GM18505 (cell line): ENCODE data around the gene ACOT12.

ENCODE experiments used
- ATAC-seq: cut with Tn5 transposase; IDR thresholded peaks from one replicate; pipeline ENCODE4 v1.9.1; 2021; ENCODE audit not compliant: unreplicated experiment
- POLR2A ChIP-seq: IDR thresholded peaks from 4 replicates; pipeline ENCODE4 v1.6.1; 2011; ENCODE audit warnings: borderline replicate concordance; ENCODE audit not compliant: insufficient read depth, insufficient read length; ENCODE audit errors: extremely low read depth

The ACOT12 gene

DNA sequence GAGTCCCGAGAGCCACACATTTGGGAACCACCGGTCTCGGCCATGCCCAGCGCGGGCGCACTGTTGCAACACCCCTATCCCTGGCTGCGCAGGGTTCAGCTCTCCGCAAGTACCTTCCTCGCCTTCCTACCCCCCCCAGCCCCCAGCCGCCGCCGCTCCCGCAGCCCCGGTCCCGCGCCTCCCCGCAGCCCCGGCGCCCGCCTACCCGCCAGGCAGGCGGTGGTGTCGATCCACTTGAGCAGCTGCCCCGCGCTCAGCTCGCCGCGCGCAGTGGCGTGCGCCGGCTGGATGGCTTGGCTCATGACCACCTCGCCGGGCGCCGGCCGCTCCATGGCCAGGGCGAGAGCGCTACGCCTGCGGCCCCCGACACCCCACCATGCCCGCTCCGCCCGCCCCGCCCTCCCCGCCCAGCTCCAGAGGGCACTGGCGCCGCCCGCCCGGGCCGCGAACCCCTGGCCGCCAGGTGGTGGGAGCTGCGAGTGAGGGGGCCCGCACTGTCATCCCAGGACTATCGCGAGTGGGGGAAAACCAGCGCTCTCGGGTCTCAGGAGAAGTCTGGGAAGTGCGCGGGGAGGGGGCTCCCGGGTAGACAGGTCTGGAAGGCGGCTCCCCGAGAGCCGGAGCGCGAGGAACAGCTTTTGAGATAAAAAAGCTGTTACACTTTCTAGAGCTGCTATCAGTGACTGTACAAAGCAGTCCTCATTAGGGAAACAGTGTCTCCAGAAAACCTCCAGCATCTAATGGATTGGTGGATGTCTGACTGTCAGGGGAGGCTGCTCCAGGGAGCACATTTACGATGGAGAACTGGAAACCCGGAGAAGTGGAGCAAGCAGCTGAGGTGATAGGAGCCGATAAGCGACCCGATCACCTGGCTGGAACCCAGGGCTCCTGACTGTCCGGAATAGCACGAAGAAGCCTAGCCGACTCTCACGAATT lies at the start of gene ACOT12:
ACOT12 (minus strand) TSS at position 352 of the 936 bp plus-strand sequence; CDS start at position 332, 20 bp downstream.
- ATAC-seq: no peak

DNA sequence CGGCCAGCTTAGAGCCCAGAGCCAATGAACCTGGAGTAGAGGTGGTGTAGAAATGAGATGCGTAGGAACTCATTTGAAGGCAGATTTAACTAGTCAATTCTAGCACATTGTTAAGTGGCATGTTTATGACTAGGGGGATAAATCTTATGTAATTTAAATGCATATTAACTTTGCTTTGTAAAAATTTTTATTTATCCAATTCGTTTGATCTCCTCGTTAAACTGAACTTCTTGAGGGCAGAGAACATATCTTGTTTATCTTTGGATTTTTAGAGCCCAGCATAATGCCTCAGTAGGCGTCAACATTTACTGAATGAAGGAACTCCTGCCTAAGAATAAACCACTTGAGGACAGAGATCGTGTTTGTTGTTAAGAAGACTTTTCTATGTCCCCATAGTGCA lies 41.1 kb upstream of the ACOT12 start:
- no peak for TF ChIP-seq POLR2A
- ATAC-seq: no peak

More for the DNA sequence above, at the start of gene ACOT12:
- no peak for TF ChIP-seq POLR2A

DNA sequence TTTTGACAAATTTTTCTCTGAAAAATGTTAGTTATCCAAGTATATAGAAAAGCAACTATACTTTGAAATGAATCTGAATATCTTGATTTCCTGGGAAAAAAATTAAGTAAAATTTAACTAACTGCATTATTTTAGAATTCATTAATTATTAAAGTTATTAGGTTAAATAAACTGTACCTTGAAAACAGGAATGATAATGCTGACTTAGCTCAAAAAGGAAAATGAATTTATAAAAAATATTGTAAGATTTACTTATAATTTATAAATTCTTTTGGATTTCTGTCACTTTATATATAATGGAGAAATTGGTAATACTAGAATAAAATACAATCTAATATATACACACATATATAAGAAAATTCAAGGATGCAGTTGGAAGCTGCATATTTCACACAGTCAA lies 36.1 kb upstream of the ACOT12 start:
- no peak for TF ChIP-seq POLR2A
- ATAC-seq: no peak

- no peak for ATAC-seq
- TF ChIP-seq POLR2A: no peak
These were observed 35.4 kb upstream of the ACOT12 start for GRCh38 chr5:81429363-81429762.

DNA sequence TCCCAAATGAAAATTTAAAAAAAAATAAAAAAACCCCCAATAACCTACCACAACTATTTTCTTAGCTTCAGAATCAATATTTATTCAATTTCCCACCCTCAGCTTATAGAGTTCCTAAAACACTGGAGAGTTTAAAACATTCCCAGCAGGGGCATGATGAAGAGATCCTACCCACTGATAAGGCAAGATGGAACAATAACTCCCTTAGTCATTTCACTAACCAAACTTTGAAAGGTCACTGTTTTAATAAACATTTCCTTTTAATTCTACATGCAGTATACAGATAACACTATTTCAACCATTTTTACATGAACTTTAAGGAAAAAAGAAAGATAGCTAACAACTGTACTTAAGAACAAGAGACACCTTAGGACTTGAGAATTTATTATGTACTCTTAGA lies 34.9 kb upstream of the ACOT12 start:
- ATAC-seq: no peak
- no peak for TF ChIP-seq POLR2A

- no peak for ATAC-seq
- TF ChIP-seq POLR2A: no peak
These were observed 34.5 kb upstream of the ACOT12 start for GRCh38 chr5:81428446-81428845.

DNA sequence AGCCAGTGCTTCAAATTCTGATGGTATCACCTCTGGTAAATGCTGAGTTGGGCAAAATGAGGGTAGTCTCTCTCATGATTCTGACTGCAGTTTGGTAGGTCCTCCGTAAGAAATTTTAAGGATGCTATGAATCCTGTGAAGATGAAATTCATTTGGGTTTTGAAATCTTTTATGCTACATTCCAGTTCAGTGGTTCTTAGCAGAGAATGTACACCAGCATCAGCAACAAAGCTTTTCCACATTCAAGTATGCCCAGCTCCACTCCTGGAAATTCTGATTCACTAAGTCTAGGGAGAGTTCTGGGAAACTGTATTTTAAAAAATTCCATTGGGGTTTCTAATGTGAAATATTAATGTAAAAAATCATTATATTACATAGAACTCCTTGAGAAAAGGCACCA lies 33.6 kb upstream of the ACOT12 start:
- no peak for ATAC-seq
- no peak for TF ChIP-seq POLR2A

DNA sequence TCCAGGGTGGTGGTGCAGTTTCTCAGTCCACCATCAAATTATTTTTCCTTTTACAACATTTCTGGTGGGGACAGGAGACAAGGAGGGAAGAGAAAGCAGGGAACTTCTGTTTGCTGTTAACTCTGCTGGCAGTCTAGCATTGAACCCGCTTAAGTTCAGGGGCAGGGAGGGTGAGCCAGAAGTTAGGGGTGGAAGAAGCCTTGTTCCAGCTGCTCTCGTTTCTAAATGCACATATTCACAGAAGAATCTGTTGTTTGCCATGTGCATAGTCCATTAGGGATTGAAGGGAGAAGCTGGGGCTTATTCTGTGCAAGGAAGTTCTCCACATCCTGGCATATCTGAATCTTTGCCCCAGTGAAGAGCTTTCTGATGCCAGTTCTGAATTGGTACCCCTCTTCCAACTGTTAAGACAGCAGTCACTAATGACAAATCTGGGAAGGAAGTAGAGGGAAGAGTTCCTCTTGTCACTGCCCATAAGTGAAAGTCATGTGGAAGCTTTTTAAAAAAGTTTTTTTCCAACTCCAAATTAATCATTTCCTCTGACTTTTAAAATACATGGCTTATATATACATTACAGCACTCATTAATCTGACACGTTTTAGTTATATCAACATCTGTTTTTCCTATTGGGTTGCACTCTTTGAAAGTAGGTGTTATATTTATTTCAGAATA lies 32.6 kb upstream of the ACOT12 start:
- no peak for TF ChIP-seq POLR2A
- no peak for ATAC-seq

DNA sequence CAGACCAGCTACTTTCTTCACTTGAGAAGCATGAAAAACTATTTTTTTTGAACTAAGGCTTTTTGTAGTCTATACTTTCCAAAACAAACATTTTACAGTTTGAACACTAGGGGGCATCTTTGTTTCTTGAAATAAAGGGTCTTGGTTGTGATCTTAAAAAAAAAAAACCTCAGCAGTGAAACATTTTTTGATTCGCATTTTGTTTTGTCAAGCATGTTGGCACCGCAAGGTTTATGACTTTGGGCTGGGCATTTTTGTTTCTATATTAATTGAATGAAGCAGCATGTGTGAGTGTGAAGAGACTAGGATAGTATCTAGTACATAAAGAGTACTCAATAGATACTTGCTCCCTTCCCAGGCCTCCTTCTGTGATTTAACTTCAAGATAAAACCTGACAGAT lies 31.6 kb upstream of the ACOT12 start:
- no peak for TF ChIP-seq POLR2A
- ATAC-seq: no peak

GRCh38 chr5:81424728-81425127 lies 30.8 kb upstream of the ACOT12 start:
- ATAC-seq: no peak
- no peak for TF ChIP-seq POLR2A

DNA sequence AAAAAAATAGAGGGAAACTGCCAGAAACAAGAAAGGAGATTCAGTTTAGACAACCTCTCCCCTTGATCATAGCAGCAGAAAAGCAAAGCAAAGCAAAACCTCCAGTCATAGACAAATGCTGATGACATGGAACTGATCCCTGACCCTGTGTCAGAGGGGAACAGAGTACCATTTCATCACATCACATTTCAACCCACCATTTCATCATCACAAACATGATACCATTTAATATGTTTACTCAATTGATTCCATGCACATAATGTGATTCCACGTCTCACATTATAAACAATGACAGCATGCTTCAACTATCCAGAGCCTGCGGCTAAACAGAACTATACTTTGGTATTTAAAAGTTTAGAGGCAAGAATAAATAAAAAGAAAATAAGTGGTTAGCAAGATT lies 28.7 kb upstream of the ACOT12 start:
- no peak for ATAC-seq
- TF ChIP-seq POLR2A: no peak

DNA sequence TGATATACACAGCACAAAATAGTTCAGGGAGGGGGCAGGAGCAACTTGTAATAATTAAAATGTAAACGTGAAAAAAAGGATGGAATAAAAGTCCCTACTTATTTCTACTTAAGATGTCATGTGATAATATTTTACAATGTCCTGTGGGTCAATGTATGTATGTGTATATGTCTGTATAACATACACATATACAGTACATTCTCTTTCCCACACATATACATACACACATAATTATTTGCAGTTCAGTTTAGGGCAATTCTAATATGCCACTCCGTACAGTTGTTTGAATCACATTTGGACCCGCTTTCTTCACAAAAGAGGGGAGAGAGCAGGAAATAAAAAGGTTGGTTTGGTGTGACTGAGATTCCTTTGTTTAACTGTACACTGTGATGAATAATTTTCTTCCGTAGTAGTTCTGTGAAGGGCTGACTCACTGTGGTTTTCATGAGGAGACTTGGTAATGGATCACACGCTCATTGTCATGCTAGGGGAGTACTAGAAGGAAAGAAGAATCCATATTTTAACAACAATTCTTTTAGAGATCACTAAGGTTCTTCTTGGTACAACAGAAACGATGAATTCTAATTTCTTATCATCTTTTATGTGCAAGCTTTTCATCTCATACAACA lies 26.2 kb upstream of the ACOT12 start:
- no peak for TF ChIP-seq POLR2A
- no peak for ATAC-seq

DNA sequence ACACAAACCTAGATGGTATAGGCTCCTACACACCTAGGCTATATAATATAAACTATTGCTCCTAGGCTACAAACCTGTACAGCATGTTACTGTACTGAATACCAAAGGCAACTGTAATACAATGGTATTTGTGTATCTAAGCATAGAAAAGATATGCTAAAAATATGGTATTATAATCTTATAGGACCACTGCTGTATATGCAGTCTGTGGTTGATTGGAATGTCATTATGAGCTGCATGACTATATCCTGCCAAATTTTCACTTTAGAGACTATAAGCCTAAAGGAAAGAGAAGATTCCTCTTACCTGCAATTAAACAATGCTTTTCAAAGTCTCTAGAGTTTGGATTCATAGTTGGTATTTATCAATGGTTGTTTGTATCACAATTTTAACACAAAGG lies 24.7 kb upstream of the ACOT12 start:
- TF ChIP-seq POLR2A: no peak

GRCh38 chr5:81417052-81417451 lies 23.1 kb upstream of the ACOT12 start:
- no peak for TF ChIP-seq POLR2A

More for the DNA sequence above, 24.7 kb upstream of the ACOT12 start:
- ATAC-seq: no peak

DNA sequence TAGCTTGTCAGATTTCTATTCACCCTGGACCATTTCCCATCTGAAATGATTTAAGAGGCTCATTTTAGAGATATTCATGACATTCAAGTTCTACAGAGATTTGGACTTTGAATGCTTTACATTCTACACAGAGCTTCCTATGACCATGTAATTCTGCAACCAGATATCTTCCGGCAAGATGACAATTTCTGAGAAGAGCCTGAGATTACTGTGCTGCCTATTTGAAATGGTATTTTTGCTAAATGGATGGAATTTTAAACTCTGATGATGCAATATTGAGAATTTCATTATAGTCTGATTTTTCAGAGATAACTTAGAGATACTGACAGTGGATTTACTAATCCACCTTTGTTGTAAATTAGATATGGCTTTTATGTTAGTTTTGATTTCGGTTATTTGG lies 16.0 kb upstream of the ACOT12 start:
- TF ChIP-seq POLR2A: no peak
- ATAC-seq: no peak

More at GRCh38 chr5:81417052-81417451, 23.1 kb upstream of the ACOT12 start:
- no peak for ATAC-seq
